ENCODE results near the gene RIPOR3.

The RIPOR3 gene

GRCh38 chr20:50724851-50725723 lies 33.7 kb upstream of the RIPOR3 start:
- peak; percentile 27 for DNase-seq (ENCODE audit: extremely low spot score)
- TF ChIP-seq TARDBP (IDR thresholded peaks at IDR 0.05) (no peak), NFRKB (IDR thresholded peaks at IDR 0.05) (no peak), FOXK2 (IDR thresholded peaks at IDR 0.05) (no peak), HDGF (IDR thresholded peaks at IDR 0.05; ENCODE audit: borderline replicate concordance) (no peak)

DNA sequence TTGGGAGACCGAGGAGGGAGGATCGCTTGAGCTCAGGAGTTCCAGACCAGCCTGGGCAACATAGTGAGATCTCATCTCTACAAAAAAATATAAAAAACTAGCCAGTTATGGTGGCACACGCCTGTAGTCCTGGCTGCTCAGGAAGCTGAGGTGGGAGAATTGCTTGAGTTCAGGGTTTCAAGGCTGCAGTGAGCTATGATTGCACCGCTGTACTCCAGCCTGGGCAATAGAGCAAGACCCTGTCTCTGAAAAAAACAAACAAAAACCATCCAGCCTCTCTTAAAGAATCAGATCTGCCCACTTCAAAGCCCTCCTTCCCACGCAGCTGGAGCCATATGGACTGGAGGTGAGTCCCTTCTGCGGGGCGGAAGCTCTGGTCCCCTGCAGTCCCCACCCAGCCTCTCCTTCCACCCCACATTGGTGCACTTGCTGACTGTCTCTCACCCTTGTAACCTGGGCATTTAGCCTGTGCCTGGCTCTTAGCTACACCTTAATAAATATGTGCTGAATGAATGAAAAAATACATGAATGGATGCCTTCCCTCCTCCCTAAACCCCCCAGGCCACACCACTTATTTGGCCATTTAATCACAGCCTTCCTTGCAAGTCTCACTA lies 32.9 kb upstream of the RIPOR3 start:
- no peak for DNase-seq (ENCODE audit: extremely low spot score)
- POLR2A ChIA-PET, result interaction anchor here (0.6 to 1.0 kb wide), 2 partner anchors 10 to 66 kb away, joined by 3 to 4 read pairs; no protein-coding TSS in a partner anchor
- CTCF ChIA-PET, result interaction anchor here (0.6 to 1.0 kb wide), 2 partner anchors 71 to 78 kb away, joined by 3 to 5 read pairs; partner anchors contain the start of gene BCAS4
- TF ChIP-seq ZNF384 (IDR thresholded peaks at IDR 0.05), result no peak
- TF ChIP-seq L3MBTL2 (conservative IDR thresholded peaks at IDR 0.05), result no peak
- TF ChIP-seq FOXA1 (IDR thresholded peaks at IDR 0.05), result no peak
- no peak for TF ChIP-seq SP1 (IDR thresholded peaks at IDR 0.05)
- no peak for TF ChIP-seq FOXM1 (IDR thresholded peaks at IDR 0.05; ENCODE audit: borderline replicate concordance)
- no peak for TF ChIP-seq PKNOX1 (IDR thresholded peaks at IDR 0.05)
- no peak for TF ChIP-seq HDGF (IDR thresholded peaks at IDR 0.05; ENCODE audit: borderline replicate concordance)
- no peak for TF ChIP-seq ELF4 (IDR thresholded peaks at IDR 0.05)
- no peak for TF ChIP-seq ARNT (IDR thresholded peaks at IDR 0.05)
- no peak for TF ChIP-seq TARDBP (IDR thresholded peaks at IDR 0.05)
- no peak for TF ChIP-seq BHLHE40 (IDR thresholded peaks at IDR 0.05; ENCODE audit: borderline replicate concordance)
- TF ChIP-seq NFRKB (IDR thresholded peaks at IDR 0.05), result no peak
- no peak for TF ChIP-seq FOXK2 (IDR thresholded peaks at IDR 0.05)
- TF ChIP-seq SUZ12 (IDR thresholded peaks at IDR 0.05), result no peak
- no peak for TF ChIP-seq LEF1 (IDR thresholded peaks at IDR 0.05; ENCODE audit: borderline replicate concordance)

More at GRCh38 chr20:50724851-50725723, 33.7 kb upstream of the RIPOR3 start:
- POLR2A ChIA-PET, result interaction anchor here (0.6 to 1.0 kb wide), 3 partner anchors 9 to 65 kb away, joined by 3 to 4 read pairs (median 3); no protein-coding TSS in a partner anchor
- CTCF ChIA-PET, result interaction anchor here (0.6 to 1.0 kb wide), 3 partner anchors 12 to 70 kb away, joined by 3 to 5 read pairs (median 4); partner anchors contain the start of gene BCAS4

DNA sequence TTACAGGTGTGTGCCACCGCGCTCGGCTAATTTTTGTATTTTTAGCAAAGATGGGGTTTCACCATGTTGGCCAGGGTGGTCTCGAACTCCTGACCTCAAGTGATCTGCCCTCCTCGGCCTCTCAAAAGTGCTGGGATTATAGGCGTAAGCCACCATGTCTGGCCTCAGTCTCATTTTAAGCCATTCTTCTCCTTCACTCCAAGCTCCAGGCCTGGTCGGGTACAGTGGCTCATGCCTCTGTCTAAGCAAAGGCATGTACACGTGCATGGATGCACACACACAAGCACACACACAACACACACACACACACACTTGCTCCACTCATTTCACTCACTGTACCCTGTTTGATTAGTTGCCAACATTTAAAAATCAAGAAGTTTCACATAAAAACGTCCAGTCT lies 32.3 kb upstream of the RIPOR3 start:
- DNase-seq (ENCODE audit: extremely low spot score), result no peak
- TF ChIP-seq ELF4 (IDR thresholded peaks at IDR 0.05) (no peak), FOXA1 (IDR thresholded peaks at IDR 0.05) (no peak), TARDBP (IDR thresholded peaks at IDR 0.05) (no peak), SP1 (IDR thresholded peaks at IDR 0.05) (no peak), FOXM1 (IDR thresholded peaks at IDR 0.05; ENCODE audit: borderline replicate concordance) (no peak), ZNF384 (IDR thresholded peaks at IDR 0.05) (no peak), PKNOX1 (IDR thresholded peaks at IDR 0.05) (no peak), LEF1 (IDR thresholded peaks at IDR 0.05; ENCODE audit: borderline replicate concordance) (no peak), NFRKB (IDR thresholded peaks at IDR 0.05) (no peak), L3MBTL2 (conservative IDR thresholded peaks at IDR 0.05) (no peak), ARNT (IDR thresholded peaks at IDR 0.05) (no peak), CTBP1 (IDR thresholded peaks at IDR 0.05; ENCODE audit: borderline replicate concordance) (no peak), FOXK2 (IDR thresholded peaks at IDR 0.05) (no peak), HDGF (IDR thresholded peaks at IDR 0.05; ENCODE audit: borderline replicate concordance) (no peak), BHLHE40 (IDR thresholded peaks at IDR 0.05; ENCODE audit: borderline replicate concordance) (no peak), SUZ12 (IDR thresholded peaks at IDR 0.05) (no peak)
- ChIA-PET POLR2A (no interaction called here), CTCF (no interaction called here)

- no peak for TF ChIP-seq L3MBTL2 (conservative IDR thresholded peaks at IDR 0.05)
- no peak for TF ChIP-seq FOXM1 (IDR thresholded peaks at IDR 0.05; ENCODE audit: borderline replicate concordance)
- DNase-seq (ENCODE audit: extremely low spot score), result no peak
- ChIA-PET CTCF (interaction anchor here (1.7 kb wide), 1 partner anchor 72 kb away, joined by 3 read pairs; the partner anchor contains the start of gene BCAS4), POLR2A (no interaction called here)
Observed at GRCh38 chr20:50722424-50723155, 31.2 kb upstream of the RIPOR3 start.

GRCh38 chr20:50721881-50722281 lies 30.5 kb upstream of the RIPOR3 start:
- DNase-seq (ENCODE audit: extremely low spot score), result no peak
- TF ChIP-seq HDGF (IDR thresholded peaks at IDR 0.05; ENCODE audit: borderline replicate concordance) (no peak), NFRKB (IDR thresholded peaks at IDR 0.05) (no peak), BHLHE40 (IDR thresholded peaks at IDR 0.05; ENCODE audit: borderline replicate concordance) (no peak), ELF4 (IDR thresholded peaks at IDR 0.05) (no peak), TARDBP (IDR thresholded peaks at IDR 0.05) (no peak), CTBP1 (IDR thresholded peaks at IDR 0.05; ENCODE audit: borderline replicate concordance) (no peak), SP1 (IDR thresholded peaks at IDR 0.05) (no peak), ZNF384 (IDR thresholded peaks at IDR 0.05) (no peak)
- POLR2A ChIA-PET, result no interaction called here
- CTCF ChIA-PET, result interaction anchor here (1.7 kb wide), 1 partner anchor 73 kb away, joined by 3 read pairs; the partner anchor contains the start of gene BCAS4

GRCh38 chr20:50720582-50720981 lies 29.2 kb upstream of the RIPOR3 start:
- TF ChIP-seq HDGF (IDR thresholded peaks at IDR 0.05; ENCODE audit: borderline replicate concordance) (no peak), FOXK2 (IDR thresholded peaks at IDR 0.05) (no peak), LEF1 (IDR thresholded peaks at IDR 0.05; ENCODE audit: borderline replicate concordance) (no peak), ELF4 (IDR thresholded peaks at IDR 0.05) (no peak), TARDBP (IDR thresholded peaks at IDR 0.05) (no peak)
- ChIA-PET POLR2A (no interaction called here), CTCF (no interaction called here)
- no peak for DNase-seq (ENCODE audit: extremely low spot score)

Measured in HEK293T (cell line).